GM23338 (cell line): ENCODE data around the gene HS1BP3. TPM values are rescaled to one million over a fixed set of nuclear protein-coding genes. Genes with fewer than 3 reads are reported as not detected.
A peak's percentile ranks its signal among the peaks of the same experiment; 100 is the strongest.

ENCODE experiments used
- ATAC-seq: fragments of 200-7000 bp; cut with Tn5 transposase; 3 replicates; pipeline ENCODE4 v1.9.1; 2020
- DNase-seq: peaks from one replicate; pipeline ENCODE4 v3.0.0-alpha.2; 2015; ENCODE audit warnings: low spot score
- H2AFZ ChIP-seq: fragments of 200-600 bp; sonication (generic); 2 replicates; pipeline ENCODE4 v1.8.0; 2016; ENCODE audit warnings: antibody characterized with exemption, mild to moderate bottlenecking, moderate library complexity
- H3F3A ChIP-seq: fragments of 200-600 bp; sonication (generic); replicated peaks from 2 replicates; pipeline ENCODE4 v1.8.0; 2017; ENCODE audit warnings: antibody characterized with exemption, mixed run types, low read depth
- H3K27ac ChIP-seq: fragments of 200-600 bp; sonication (generic); 2 replicates; pipeline ENCODE4 v1.6.1; 2016; ENCODE audit warnings: low read depth
- H3K27me3 ChIP-seq: fragments of 200-600 bp; sonication (generic); 2 replicates; pipeline ENCODE4 v1.8.0; 2016; ENCODE audit warnings: mild to moderate bottlenecking, mixed run types, moderate library complexity; ENCODE audit not compliant: insufficient read depth
- H3K36me3 ChIP-seq: fragments of 200-600 bp; sonication (generic); 2 replicates; pipeline ENCODE4 v1.8.0; 2016; ENCODE audit warnings: mild to moderate bottlenecking; ENCODE audit not compliant: insufficient read depth
- H3K4me1 ChIP-seq: fragments of 200-600 bp; sonication (generic); 2 replicates; pipeline ENCODE4 v1.8.0; 2016; ENCODE audit warnings: mild to moderate bottlenecking, moderate library complexity; ENCODE audit not compliant: insufficient read depth
- H3K4me2 ChIP-seq: fragments of 200-600 bp; sonication (generic); 2 replicates; pipeline ENCODE4 v1.7.1; 2017; ENCODE audit warnings: mixed run types
- H3K4me3 ChIP-seq: fragments of 200-600 bp; sonication (generic); 2 replicates; pipeline ENCODE4 v1.6.1; 2016; ENCODE audit warnings: mixed run types
- H3K79me2 ChIP-seq: fragments of 200-600 bp; sonication (generic); replicated peaks from 2 replicates; pipeline ENCODE4 v1.8.0; 2017; ENCODE audit warnings: mild to moderate bottlenecking; ENCODE audit not compliant: insufficient read depth
- H3K9me2 ChIP-seq: fragments of 200-600 bp; sonication (generic); 2 replicates; pipeline ENCODE4 v1.8.0; 2017; ENCODE audit not compliant: insufficient read depth
- H4K20me1 ChIP-seq: fragments of 200-600 bp; sonication (generic); replicated peaks from 2 replicates; pipeline ENCODE4 v1.8.0; 2017; ENCODE audit warnings: mild to moderate bottlenecking; ENCODE audit not compliant: insufficient read depth
- H3K27ac Mint-ChIP-seq: 2 replicates; pipeline ENCODE4 v1.8.0; 2020; ENCODE audit warnings: inconsistent platforms, mild to moderate bottlenecking, moderate library complexity, mixed read lengths
- H3K27me3 Mint-ChIP-seq: 3 replicates; pipeline ENCODE4 v1.8.0; 2022; ENCODE audit warnings: low read depth, mild to moderate bottlenecking, moderate library complexity, mixed read lengths, inconsistent platforms; ENCODE audit not compliant: insufficient read depth, poor library complexity
- H3K36me3 Mint-ChIP-seq: 3 replicates; pipeline ENCODE4 v1.8.0; 2021; ENCODE audit warnings: low read depth, mild to moderate bottlenecking, inconsistent platforms, moderate library complexity, mixed read lengths
- H3K4me1 Mint-ChIP-seq: 3 replicates; pipeline ENCODE4 v1.8.0; 2020; ENCODE audit warnings: mild to moderate bottlenecking, inconsistent platforms, mixed read lengths
- H3K4me3 Mint-ChIP-seq: 3 replicates; pipeline ENCODE4 v1.8.0; 2021; ENCODE audit warnings: moderate library complexity, mild to moderate bottlenecking, inconsistent platforms, mixed read lengths
- H3K9me3 Mint-ChIP-seq: 3 replicates; pipeline ENCODE4 v1.8.0; 2020; ENCODE audit warnings: moderate library complexity, mild to moderate bottlenecking, inconsistent platforms, mixed read lengths
- ETS1 ChIP-seq: IDR thresholded peaks from 2 replicates; pipeline ENCODE4 v1.6.1; 2016; ENCODE audit warnings: antibody characterized with exemption
- EZH2 ChIP-seq: fragments of 200-600 bp; sonication (generic); IDR thresholded peaks from one replicate; pipeline ENCODE4 v1.8.0; 2017; ENCODE audit warnings: antibody characterized with exemption, mild to moderate bottlenecking, low read depth; ENCODE audit not compliant: unreplicated experiment
- NANOG ChIP-seq: IDR thresholded peaks from 2 replicates; pipeline ENCODE4 v1.6.1; 2016; ENCODE audit warnings: antibody characterized with exemption, borderline replicate concordance
- REST ChIP-seq: IDR thresholded peaks from one replicate; pipeline ENCODE4 v1.6.1; 2018; ENCODE audit warnings: antibody characterized with exemption; ENCODE audit not compliant: unreplicated experiment
- ZNF331 ChIP-seq: fragments of 250-450 bp; sonication (Bioruptor Pico); IDR thresholded peaks from 2 replicates; pipeline ENCODE4 v1.5.0; 2020; ENCODE audit warnings: low read depth, mild to moderate bottlenecking, moderate library complexity
- ZNF462 ChIP-seq: fragments of 250-450 bp; sonication (Bioruptor Pico); IDR thresholded peaks from 2 replicates; pipeline ENCODE4 v1.5.0; 2020; ENCODE audit warnings: mild to moderate bottlenecking, moderate library complexity
- polyA plus RNA-seq: library from polyadenylated mRNA; unstranded; fragments of >200 nt; fragmentation: Nextera tagmentation; extraction: Ambion mirVana; gene quantifications from 2 replicates; pipeline ENCODE4 v1.2.1, GENCODE V29; 2016
- total RNA-seq: library from RNA; depleted of rRNA; stranded (reverse); fragments of >200 nt; shearing (Covaris generic); gene quantifications from 2 replicates; pipeline ENCODE4 v1.2.3, GENCODE V29; 2014

The HS1BP3 gene
- total and polyA plus RNA-seq, 2 experiments from 2014 or later: 7.2 to 15.0 TPM

- peaks cover 26% of the 10 kb centered on the region for H3K4me1 Mint-ChIP-seq
- ATAC-seq: no peak
- Histone ChIP-seq H3F3A (no peaks in the 10 kb centered on the region), H3K4me2 (peak overlapping the region; percentile 94), H3K36me3 (no peaks in the 10 kb centered on the region), H4K20me1 (no peaks in the 10 kb centered on the region), H3K79me2 (no peaks in the 10 kb centered on the region), H3K4me3 (peak overlapping the region; percentile 81), H3K9me2 (no peaks in the 10 kb centered on the region), H3K4me1 (peaks cover 14% of the 10 kb centered on the region), H3K27ac (no peak overlapping the region), H2AFZ (no peak overlapping the region), H3K27me3 (peaks cover 10% of the 10 kb centered on the region; the same call in 1 of the 2 replicates)
- H3K27ac Mint-ChIP-seq: no peak overlapping the region
- no peaks in the 10 kb centered on the region; the same call in 2 of the 3 replicates for H3K36me3 Mint-ChIP-seq
- H3K27me3 Mint-ChIP-seq: peaks cover 16% of the 10 kb centered on the region
- H3K9me3 Mint-ChIP-seq: no peaks in the 10 kb centered on the region; the same call in 2 of the 3 replicates
- peak overlapping the region; percentile 77 for H3K4me3 Mint-ChIP-seq
- DNase-seq: no peak
- no peak for TF ChIP-seq EZH2
- no peak for TF ChIP-seq NANOG
- TF ChIP-seq ETS1: no peak
- no peak for TF ChIP-seq ZNF462 (CRISPR knock-in tag)
- TF ChIP-seq ZNF331 (CRISPR knock-in tag): no peak
- TF ChIP-seq REST: no peak
Measured at GRCh38 chr2:20649976-20650375, 922 bp downstream of the HS1BP3 start.
